OCI-LY1 (cell line): ENCODE results near the gene MYO16.

Source experiments
- H2AFZ ChIP-seq: fragments of 200-600 bp; sonication (generic), shearing (Covaris generic); 2 replicates; pipeline ENCODE4 v1.6.0; 2014; ENCODE audit warnings: antibody characterized with exemption, mild to moderate bottlenecking, low read length
- H3F3A ChIP-seq: fragments of 200-600 bp; sonication (generic), shearing (Covaris generic); 2 replicates; pipeline ENCODE4 v1.6.0; 2014; ENCODE audit warnings: mild to moderate bottlenecking, antibody characterized with exemption, low read length, moderate library complexity; ENCODE audit not compliant: insufficient read depth
- H3K27ac ChIP-seq: fragments of 200-600 bp; sonication (generic); 2 replicates; pipeline ENCODE4 v1.5.1; 2014; ENCODE audit warnings: low read length, mixed run types, mild to moderate bottlenecking, low read depth; ENCODE audit not compliant: poor library complexity, severe bottlenecking
- H3K27me3 ChIP-seq: fragments of 200-600 bp; sonication (generic); 2 replicates; pipeline ENCODE4 v1.6.0; 2014; ENCODE audit warnings: antibody characterized with exemption, mild to moderate bottlenecking, low read length, moderate library complexity; ENCODE audit not compliant: insufficient read depth
- H3K36me3 ChIP-seq: fragments of 200-600 bp; sonication (generic); 2 replicates; pipeline ENCODE4 v1.6.1; 2014; ENCODE audit warnings: mild to moderate bottlenecking, antibody characterized with exemption, low read length, moderate library complexity, mixed read lengths; ENCODE audit not compliant: insufficient read depth
- H3K4me1 ChIP-seq: fragments of 200-600 bp; sonication (generic); 2 replicates; pipeline ENCODE4 v1.5.1; 2014; ENCODE audit warnings: mild to moderate bottlenecking, low read length, moderate library complexity; ENCODE audit not compliant: insufficient read depth, severe bottlenecking
- H3K4me2 ChIP-seq: fragments of 200-600 bp; sonication (generic), shearing (Covaris generic); 2 replicates; pipeline ENCODE4 v1.6.1; 2014; ENCODE audit warnings: low read length
- H3K4me3 ChIP-seq: fragments of 200-600 bp; sonication (generic); 2 replicates; pipeline ENCODE4 v1.5.1; 2014; ENCODE audit warnings: low read length, low read depth, mild to moderate bottlenecking, mixed read lengths; ENCODE audit not compliant: poor library complexity, severe bottlenecking
- H3K79me2 ChIP-seq: fragments of 200-600 bp; shearing (Covaris generic); 2 replicates; pipeline ENCODE4 v1.6.1; 2016; ENCODE audit warnings: mixed run types, low read length, mixed read lengths; ENCODE audit not compliant: insufficient read depth
- H3K9ac ChIP-seq: fragments of 200-600 bp; sonication (generic), shearing (Covaris generic); 2 replicates; pipeline ENCODE4 v1.6.1; 2014; ENCODE audit warnings: mild to moderate bottlenecking, low read length, mixed read lengths
- H3K9me2 ChIP-seq: fragments of 200-600 bp; sonication (generic), shearing (Covaris generic); 2 replicates; pipeline ENCODE4 v1.6.1; 2014; ENCODE audit warnings: low read depth, mild to moderate bottlenecking, low read length, mixed read lengths
- H3K9me3 ChIP-seq: fragments of 200-600 bp; shearing (Covaris generic); 2 replicates; pipeline ENCODE4 v1.6.1; 2014; ENCODE audit warnings: low read length, mixed read lengths
- H4K20me1 ChIP-seq: fragments of 200-600 bp; sonication (generic), shearing (Covaris generic); 2 replicates; pipeline ENCODE4 v1.6.0; 2016; ENCODE audit warnings: mild to moderate bottlenecking, low read length; ENCODE audit not compliant: insufficient read depth
- EZH2 ChIP-seq: fragments of 200-600 bp; sonication (generic), shearing (Covaris generic); IDR thresholded peaks from 2 replicates; pipeline ENCODE4 v1.8.0; 2017; ENCODE audit warnings: borderline replicate concordance, mixed run types, mild to moderate bottlenecking, antibody characterized with exemption, low read length, moderate library complexity, mixed read lengths
- TF ChIP-seq, protein P1 (sequence below): fragments of 200-600 bp; sonication (generic), shearing (Covaris generic); IDR thresholded peaks from 2 replicates; pipeline ENCODE4 v1.5.1; 2017; ENCODE audit warnings: mild to moderate bottlenecking, antibody characterized with exemption, low read length, moderate library complexity, mixed read lengths

The MYO16 gene

DNA sequence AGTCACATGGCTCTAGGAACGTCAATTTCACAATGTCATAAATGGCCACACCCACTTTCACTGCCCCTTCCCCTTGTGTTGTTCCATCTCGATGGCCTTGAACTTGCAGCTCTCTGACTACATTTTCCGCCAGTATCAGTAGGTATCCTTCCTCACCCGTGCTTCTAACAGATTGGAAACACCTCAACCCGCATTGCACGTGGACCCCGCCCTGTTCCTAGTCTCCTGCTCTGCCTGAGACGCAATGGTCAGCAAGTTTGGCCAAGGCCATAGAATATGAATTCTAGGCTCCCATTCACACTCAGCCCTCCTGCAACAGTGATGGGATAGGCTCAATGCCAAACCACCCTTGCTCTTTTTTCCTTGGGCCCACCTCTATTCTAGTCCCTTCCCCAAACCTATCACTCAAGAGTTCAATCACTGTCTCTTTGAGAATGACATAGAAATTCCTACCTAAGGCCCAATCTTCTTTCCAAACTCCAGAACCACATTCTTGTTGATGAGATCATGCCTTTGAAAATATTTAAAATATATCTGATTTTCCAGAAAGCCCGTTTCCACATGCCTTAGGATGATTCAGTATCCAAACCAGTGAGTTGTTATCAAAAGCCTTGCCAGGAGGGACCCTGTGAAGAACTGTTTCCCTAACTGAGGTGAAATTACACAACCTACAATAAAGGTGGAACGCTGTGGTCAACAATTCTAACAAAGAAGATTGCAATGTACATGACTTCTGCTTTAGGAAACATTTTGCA, 334.6 kb downstream of the MYO16 start:
- Histone ChIP-seq H3K4me1 (no peaks in the 10 kb centered on the region), H3K9ac (no peak overlapping the region), H2AFZ (no peak overlapping the region), H3K27ac (no peak overlapping the region), H3K4me3 (no peak overlapping the region), H3K79me2 (no peaks in the 10 kb centered on the region), H4K20me1 (no peaks in the 10 kb centered on the region), H3K4me2 (no peak overlapping the region), H3K27me3 (no peaks in the 10 kb centered on the region), H3K36me3 (no peaks in the 10 kb centered on the region), H3F3A (no peaks in the 10 kb centered on the region), H3K9me2 (no peaks in the 10 kb centered on the region), H3K9me3 (no peaks in the 10 kb centered on the region)
- TF ChIP-seq, protein P1, sequence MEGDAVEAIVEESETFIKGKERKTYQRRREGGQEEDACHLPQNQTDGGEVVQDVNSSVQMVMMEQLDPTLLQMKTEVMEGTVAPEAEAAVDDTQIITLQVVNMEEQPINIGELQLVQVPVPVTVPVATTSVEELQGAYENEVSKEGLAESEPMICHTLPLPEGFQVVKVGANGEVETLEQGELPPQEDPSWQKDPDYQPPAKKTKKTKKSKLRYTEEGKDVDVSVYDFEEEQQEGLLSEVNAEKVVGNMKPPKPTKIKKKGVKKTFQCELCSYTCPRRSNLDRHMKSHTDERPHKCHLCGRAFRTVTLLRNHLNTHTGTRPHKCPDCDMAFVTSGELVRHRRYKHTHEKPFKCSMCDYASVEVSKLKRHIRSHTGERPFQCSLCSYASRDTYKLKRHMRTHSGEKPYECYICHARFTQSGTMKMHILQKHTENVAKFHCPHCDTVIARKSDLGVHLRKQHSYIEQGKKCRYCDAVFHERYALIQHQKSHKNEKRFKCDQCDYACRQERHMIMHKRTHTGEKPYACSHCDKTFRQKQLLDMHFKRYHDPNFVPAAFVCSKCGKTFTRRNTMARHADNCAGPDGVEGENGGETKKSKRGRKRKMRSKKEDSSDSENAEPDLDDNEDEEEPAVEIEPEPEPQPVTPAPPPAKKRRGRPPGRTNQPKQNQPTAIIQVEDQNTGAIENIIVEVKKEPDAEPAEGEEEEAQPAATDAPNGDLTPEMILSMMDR, result no peak
- no peak for TF ChIP-seq EZH2

DNA sequence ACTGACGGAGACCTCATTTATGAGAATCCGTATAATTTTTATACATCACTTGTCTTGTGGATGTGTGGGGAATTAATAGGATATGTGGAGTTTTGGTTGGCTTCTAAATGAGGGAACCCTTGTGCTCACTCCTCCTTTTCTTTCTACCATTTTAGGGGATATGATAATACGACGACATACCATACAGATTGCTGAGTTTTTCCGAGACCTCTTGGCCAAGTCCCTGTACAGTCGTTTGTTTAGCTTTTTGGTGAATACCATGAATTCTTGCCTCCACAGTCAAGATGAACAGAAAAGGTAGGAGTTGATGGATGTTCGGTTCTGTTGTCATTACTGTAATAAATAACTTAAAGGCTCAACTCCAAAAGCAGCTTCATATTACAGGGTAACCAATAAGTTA, 335.2 kb downstream of the MYO16 start:
- Histone ChIP-seq H2AFZ (no peak overlapping the region), H3K9ac (no peak overlapping the region), H3F3A (no peaks in the 10 kb centered on the region), H3K79me2 (no peaks in the 10 kb centered on the region), H3K36me3 (no peaks in the 10 kb centered on the region), H3K27ac (no peak overlapping the region), H4K20me1 (no peaks in the 10 kb centered on the region), H3K9me2 (no peaks in the 10 kb centered on the region), H3K27me3 (no peaks in the 10 kb centered on the region), H3K9me3 (no peaks in the 10 kb centered on the region), H3K4me3 (no peak overlapping the region), H3K4me1 (no peaks in the 10 kb centered on the region), H3K4me2 (no peak overlapping the region)
- no peak for TF ChIP-seq EZH2
- TF ChIP-seq, protein P1, result no peak

DNA sequence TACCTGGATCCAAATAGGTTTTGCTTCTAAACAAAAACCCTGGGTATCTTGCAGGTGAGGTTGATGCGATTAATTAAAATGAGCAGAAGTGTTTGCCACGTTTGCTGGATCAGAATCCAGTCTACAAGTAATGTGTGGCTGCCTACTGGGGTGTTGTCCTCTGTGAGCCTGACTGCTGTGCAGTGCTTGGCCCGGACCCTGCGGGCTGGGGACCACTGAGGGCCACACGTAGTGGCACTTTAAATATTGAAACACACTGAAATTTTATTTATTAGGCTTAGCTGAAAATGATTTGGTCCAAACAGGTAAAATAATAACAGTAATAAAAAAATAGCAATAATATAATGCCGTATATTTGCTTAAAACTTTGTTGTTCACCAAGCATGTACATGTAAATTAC, 338.0 kb downstream of the MYO16 start:
- H3K79me2 ChIP-seq, result no peaks in the 10 kb centered on the region
- no peaks in the 10 kb centered on the region for H3K9me3 ChIP-seq
- H3K4me1 ChIP-seq, result no peaks in the 10 kb centered on the region
- H4K20me1 ChIP-seq, result no peaks in the 10 kb centered on the region
- H3K9me2 ChIP-seq, result no peaks in the 10 kb centered on the region
- H3K27ac ChIP-seq, result no peak overlapping the region
- H3K36me3 ChIP-seq, result no peaks in the 10 kb centered on the region
- H2AFZ ChIP-seq, result no peak overlapping the region
- no peak overlapping the region for H3K4me3 ChIP-seq
- H3K9ac ChIP-seq, result no peak overlapping the region
- TF ChIP-seq EZH2, result no peak
- TF ChIP-seq, protein P1, result no peak
- H3K27me3 ChIP-seq, result no peaks in the 10 kb centered on the region
- H3F3A ChIP-seq, result no peaks in the 10 kb centered on the region
- no peak overlapping the region for H3K4me2 ChIP-seq
